GM19452 (cell line): ENCODE measurements around the gene PKD1L1.

Experiments used
- ATAC-seq: cut with Tn5 transposase; IDR thresholded peaks from one replicate; pipeline ENCODE4 v1.9.1; 2021; ENCODE audit not compliant: unreplicated experiment

PKD1L1 gene

GRCh38 chr7:47739891-47740290, 208.4 kb downstream of the PKD1L1 start:
- ATAC-seq: no peak

- no peak for ATAC-seq
Observed at GRCh38 chr7:47739301-47739875, 208.9 kb downstream of the PKD1L1 start.

GRCh38 chr7:47738563-47739166, 209.6 kb downstream of the PKD1L1 start:
- peak; percentile 84 for ATAC-seq

GRCh38 chr7:47737601-47738000, 210.7 kb downstream of the PKD1L1 start:
- ATAC-seq: no peak

GRCh38 chr7:47735431-47736345, 212.6 kb downstream of the PKD1L1 start:
- no peak for ATAC-seq

GRCh38 chr7:47734949-47735291, 213.3 kb downstream of the PKD1L1 start:
- no peak for ATAC-seq

GRCh38 chr7:47734287-47734948, 213.8 kb downstream of the PKD1L1 start:
- no peak for ATAC-seq

- no peak for ATAC-seq
Observed at GRCh38 chr7:47730142-47730541, 218.1 kb downstream of the PKD1L1 start.

- ATAC-seq: no peak
Observed at GRCh38 chr7:47726047-47726726, 222.1 kb downstream of the PKD1L1 start.

GRCh38 chr7:47725031-47725780, 223.1 kb downstream of the PKD1L1 start:
- ATAC-seq: no peak
